Activated naive CD8-positive, alpha-beta T cell (primary cell): ENCODE data around the gene TMEM145.

Experiments
- H3K27ac Mint-ChIP-seq: one replicate; pipeline ENCODE4 v1.8.0; 2021; ENCODE audit warnings: mixed read lengths
- H3K27me3 Mint-ChIP-seq: one replicate; pipeline ENCODE4 v1.8.0; 2021; ENCODE audit warnings: mixed read lengths
- H3K36me3 Mint-ChIP-seq: one replicate; pipeline ENCODE4 v1.8.0; 2021; ENCODE audit warnings: mixed read lengths
- H3K4me1 Mint-ChIP-seq: one replicate; pipeline ENCODE4 v1.8.0; 2021; ENCODE audit warnings: low read depth, mixed read lengths
- H3K4me3 Mint-ChIP-seq: one replicate; pipeline ENCODE4 v1.8.0; 2021; ENCODE audit warnings: mild to moderate bottlenecking, mixed read lengths
- H3K9me3 Mint-ChIP-seq: one replicate; pipeline ENCODE4 v1.8.0; 2021; ENCODE audit warnings: low read depth, mixed read lengths

The TMEM145 gene

DNA sequence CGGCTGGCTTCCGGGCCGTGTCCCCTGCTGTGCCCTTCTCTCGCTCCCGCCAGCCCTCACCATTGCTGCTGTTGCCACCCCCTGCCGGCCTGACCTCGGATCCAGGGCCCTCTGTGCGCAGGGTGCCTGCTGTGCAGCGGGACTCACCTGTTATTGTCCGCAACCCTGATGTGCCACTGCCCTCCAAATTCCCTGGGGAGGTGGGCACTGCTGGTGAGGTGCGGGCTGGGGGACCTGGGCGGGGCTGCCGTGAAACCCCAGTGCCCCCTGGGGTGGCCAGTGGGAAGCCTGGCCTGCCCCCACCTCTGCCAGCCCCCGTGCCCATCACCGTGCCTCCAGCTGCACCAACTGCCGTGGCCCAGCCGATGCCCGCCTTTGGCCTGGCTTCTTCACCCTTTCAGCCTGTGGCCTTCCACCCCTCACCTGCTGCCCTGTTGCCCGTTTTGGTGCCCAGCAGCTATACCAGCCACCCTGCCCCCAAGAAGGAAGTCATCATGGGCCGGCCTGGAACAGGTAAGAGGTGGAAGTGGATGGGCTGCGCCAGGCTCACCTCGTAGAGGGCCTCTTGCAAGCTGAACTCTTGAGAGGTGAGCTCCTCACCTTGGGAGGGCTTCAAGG, 38.9 kb upstream of the TMEM145 start:
- peaks cover 57% of the 10 kb centered on the region for H3K4me1 Mint-ChIP-seq
- no peak overlapping the region for H3K27ac Mint-ChIP-seq
- H3K4me3 Mint-ChIP-seq, result no peak overlapping the region
- H3K27me3 Mint-ChIP-seq, result no peaks in the 10 kb centered on the region
- peaks cover 4% of the 10 kb centered on the region for H3K36me3 Mint-ChIP-seq
- H3K9me3 Mint-ChIP-seq, result no peaks in the 10 kb centered on the region

DNA sequence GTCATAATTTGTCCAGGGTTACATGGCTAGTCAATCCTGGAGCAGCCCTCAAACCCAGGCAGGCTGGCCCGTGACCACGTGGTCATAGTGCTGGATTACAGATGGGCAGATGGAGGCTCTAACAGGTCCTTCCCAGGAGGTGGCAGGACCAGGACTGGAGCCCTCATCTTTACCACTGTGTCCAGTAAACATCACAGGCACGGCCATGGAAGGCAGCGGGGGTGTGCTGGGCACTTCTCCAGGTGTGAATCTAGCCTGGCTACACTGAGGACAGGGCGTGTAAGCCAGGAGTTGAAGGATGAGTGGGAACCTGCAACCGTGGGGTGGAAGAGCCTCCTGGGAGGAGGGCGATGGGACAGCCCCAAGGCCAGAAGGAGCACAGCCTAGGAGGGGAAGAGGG, 38.0 kb upstream of the TMEM145 start:
- Mint-ChIP-seq H3K27ac (peak overlapping the region; percentile 41), H3K9me3 (no peaks in the 10 kb centered on the region), H3K4me3 (no peak overlapping the region), H3K4me1 (peaks cover 57% of the 10 kb centered on the region), H3K27me3 (no peaks in the 10 kb centered on the region), H3K36me3 (peaks cover 4% of the 10 kb centered on the region)

GRCh38 chr19:42275517-42275916, 37.6 kb upstream of the TMEM145 start:
- no peak overlapping the region for H3K4me3 Mint-ChIP-seq
- peaks cover 55% of the 10 kb centered on the region for H3K4me1 Mint-ChIP-seq

DNA sequence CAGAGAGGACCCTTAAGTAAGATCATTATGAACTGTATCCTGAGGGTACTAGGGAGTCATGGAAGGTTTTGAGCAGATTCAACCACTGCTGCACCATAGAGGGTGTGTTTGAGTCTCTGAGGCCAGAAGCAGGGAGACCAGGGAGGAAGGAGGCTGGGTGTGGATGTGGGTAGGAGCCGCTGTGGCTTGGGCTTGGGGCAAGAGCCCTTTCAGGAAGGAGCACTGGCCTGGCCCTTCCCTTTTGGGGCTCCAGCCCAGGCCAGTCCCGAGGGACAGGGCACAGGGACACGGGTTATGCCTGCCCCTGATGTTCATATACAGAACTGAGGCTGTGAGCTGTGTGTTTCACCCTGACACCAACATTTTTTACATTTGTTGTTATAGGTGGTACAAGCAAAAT, 36.8 kb upstream of the TMEM145 start:
- Mint-ChIP-seq H3K4me1 (peaks cover 49% of the 10 kb centered on the region), H3K36me3 (peaks cover 4% of the 10 kb centered on the region), H3K27me3 (no peaks in the 10 kb centered on the region), H3K9me3 (no peaks in the 10 kb centered on the region), H3K4me3 (peak overlapping the region; percentile 5), H3K27ac (peak overlapping the region; percentile 7)

More at GRCh38 chr19:42275517-42275916, 37.6 kb upstream of the TMEM145 start:
- no peaks in the 10 kb centered on the region for H3K27me3 Mint-ChIP-seq
- peaks cover 4% of the 10 kb centered on the region for H3K36me3 Mint-ChIP-seq
- no peaks in the 10 kb centered on the region for H3K9me3 Mint-ChIP-seq
- H3K27ac Mint-ChIP-seq, result peak overlapping the region; percentile 7

DNA sequence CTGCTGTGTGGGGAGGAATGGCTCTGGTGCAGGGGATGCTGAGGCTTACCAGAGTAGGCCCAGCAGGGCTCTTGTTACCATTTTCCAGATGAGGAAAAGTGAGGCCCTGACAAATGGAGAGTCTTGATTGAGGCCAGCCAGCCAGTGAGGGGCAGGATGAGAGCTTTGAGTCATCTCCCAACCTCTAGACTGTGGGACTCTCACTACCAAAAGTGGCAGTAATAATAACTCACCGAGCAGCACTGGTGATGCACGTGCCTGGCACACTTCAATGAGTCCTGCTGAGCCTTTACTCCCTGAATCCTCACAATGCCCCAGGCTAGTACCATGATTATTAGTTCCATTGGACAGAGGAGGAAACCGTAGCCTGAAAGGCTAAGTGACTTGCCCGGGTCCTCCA, 36.3 kb upstream of the TMEM145 start:
- Mint-ChIP-seq H3K9me3 (no peaks in the 10 kb centered on the region), H3K36me3 (peaks cover 4% of the 10 kb centered on the region), H3K4me3 (no peak overlapping the region), H3K27ac (no peak overlapping the region), H3K27me3 (no peaks in the 10 kb centered on the region), H3K4me1 (peaks cover 49% of the 10 kb centered on the region)

DNA sequence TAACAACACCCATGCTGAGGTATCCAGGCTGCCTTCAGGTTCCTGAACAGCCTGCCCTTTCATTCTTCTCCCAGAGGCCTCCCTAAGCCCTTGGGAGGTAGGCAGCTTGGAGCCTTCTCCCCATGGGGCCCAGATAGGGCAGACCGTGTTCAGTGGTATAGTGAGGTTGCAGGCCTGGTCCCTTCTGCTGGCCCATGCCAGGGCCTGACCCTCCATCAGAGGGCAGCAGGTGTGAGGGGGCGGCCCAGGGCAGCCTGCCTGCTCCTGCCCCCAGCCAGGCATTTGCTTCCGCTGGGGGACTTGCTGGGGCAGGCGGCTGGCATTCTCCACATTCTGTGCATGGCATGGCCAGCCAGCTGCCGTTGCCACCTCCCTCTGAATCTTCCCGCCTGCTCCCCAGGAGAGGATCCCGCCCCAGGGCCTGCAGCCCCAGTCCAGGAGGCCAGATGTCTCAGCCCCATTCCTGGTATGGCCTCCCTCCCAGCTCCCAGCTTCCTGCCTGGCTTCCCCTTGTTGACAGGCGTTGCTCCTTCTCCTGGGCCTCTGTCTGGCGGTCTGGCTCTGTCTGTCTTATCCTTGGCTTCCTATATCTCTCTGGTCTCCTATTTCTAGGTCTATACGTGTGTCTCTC, 35.2 kb upstream of the TMEM145 start:
- no peaks in the 10 kb centered on the region for H3K27me3 Mint-ChIP-seq
- no peaks in the 10 kb centered on the region for H3K9me3 Mint-ChIP-seq
- no peak overlapping the region for H3K4me3 Mint-ChIP-seq
- H3K27ac Mint-ChIP-seq, result no peak overlapping the region
- peaks cover 58% of the 10 kb centered on the region for H3K4me1 Mint-ChIP-seq
- H3K36me3 Mint-ChIP-seq, result peaks cover 4% of the 10 kb centered on the region

- Mint-ChIP-seq H3K27ac (peak overlapping the region; percentile 28), H3K4me1 (peaks cover 56% of the 10 kb centered on the region), H3K4me3 (peak overlapping the region; percentile 90), H3K36me3 (peaks cover 4% of the 10 kb centered on the region), H3K9me3 (no peaks in the 10 kb centered on the region), H3K27me3 (no peaks in the 10 kb centered on the region)
Measured at GRCh38 chr19:42278452-42279154, 34.5 kb upstream of the TMEM145 start.

GRCh38 chr19:42279155-42279901, 33.8 kb upstream of the TMEM145 start:
- Mint-ChIP-seq H3K4me1 (peaks cover 56% of the 10 kb centered on the region), H3K4me3 (peak overlapping the region; percentile 90), H3K27ac (peak overlapping the region; percentile 89), H3K36me3 (peaks cover 4% of the 10 kb centered on the region), H3K27me3 (no peaks in the 10 kb centered on the region), H3K9me3 (no peaks in the 10 kb centered on the region)

- Mint-ChIP-seq H3K4me3 (peak overlapping the region; percentile 90), H3K36me3 (no peaks in the 10 kb centered on the region), H3K27ac (peak overlapping the region; percentile 89), H3K9me3 (no peaks in the 10 kb centered on the region), H3K27me3 (no peaks in the 10 kb centered on the region), H3K4me1 (peaks cover 54% of the 10 kb centered on the region)
Measured at GRCh38 chr19:42279902-42280814, 33.0 kb upstream of the TMEM145 start.

GRCh38 chr19:42280815-42281145, 32.3 kb upstream of the TMEM145 start:
- H3K4me1 Mint-ChIP-seq, result peaks cover 55% of the 10 kb centered on the region
- no peak overlapping the region for H3K27ac Mint-ChIP-seq
- no peak overlapping the region for H3K4me3 Mint-ChIP-seq
- no peaks in the 10 kb centered on the region for H3K27me3 Mint-ChIP-seq
- H3K9me3 Mint-ChIP-seq, result no peaks in the 10 kb centered on the region
- H3K36me3 Mint-ChIP-seq, result no peaks in the 10 kb centered on the region

DNA sequence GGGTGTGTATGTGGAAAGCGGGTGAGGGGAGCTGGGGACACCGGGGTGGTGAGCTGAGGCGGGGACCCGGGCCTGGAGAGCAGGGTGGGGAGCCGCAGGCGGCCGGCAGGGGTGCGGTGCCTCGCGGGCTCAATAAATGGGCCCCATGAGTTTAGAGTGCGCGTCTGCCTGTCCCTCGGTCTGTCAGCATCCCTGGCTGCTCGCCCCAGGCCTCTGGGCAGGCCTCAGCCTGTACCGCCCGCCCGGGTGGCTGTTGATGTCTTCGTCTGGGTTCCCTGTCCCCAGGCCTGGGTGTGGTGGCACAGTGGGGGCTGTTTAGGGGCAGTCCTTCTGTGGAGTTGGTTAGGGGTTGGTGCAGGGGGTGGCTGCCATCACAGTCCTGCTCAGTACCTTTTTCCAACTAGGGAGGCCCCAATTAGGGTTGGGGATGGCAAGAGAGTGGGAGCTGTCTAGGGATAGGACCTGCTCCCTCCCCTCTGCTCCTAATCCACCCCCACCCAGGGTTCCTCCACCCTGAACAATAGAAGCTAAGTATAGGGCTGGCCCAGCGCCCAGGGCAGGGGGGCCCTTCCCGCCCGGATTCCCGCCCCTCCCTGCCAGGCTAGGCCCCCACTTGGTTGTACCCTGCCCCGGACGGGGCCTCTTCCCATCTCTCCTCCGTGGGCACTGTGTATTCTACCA, 31.8 kb upstream of the TMEM145 start:
- H3K4me3 Mint-ChIP-seq, result peak overlapping the region; percentile 77
- no peaks in the 10 kb centered on the region for H3K9me3 Mint-ChIP-seq
- H3K4me1 Mint-ChIP-seq, result peaks cover 55% of the 10 kb centered on the region
- H3K36me3 Mint-ChIP-seq, result no peaks in the 10 kb centered on the region
- H3K27ac Mint-ChIP-seq, result peak overlapping the region; percentile 88
- H3K27me3 Mint-ChIP-seq, result no peaks in the 10 kb centered on the region

GRCh38 chr19:42281827-42282762, 31.0 kb upstream of the TMEM145 start:
- H3K4me3 Mint-ChIP-seq, result peak overlapping the region; percentile 77
- H3K27ac Mint-ChIP-seq, result peak overlapping the region; percentile 88
- no peaks in the 10 kb centered on the region for H3K27me3 Mint-ChIP-seq
- H3K4me1 Mint-ChIP-seq, result peaks cover 49% of the 10 kb centered on the region
- no peaks in the 10 kb centered on the region for H3K9me3 Mint-ChIP-seq
- no peaks in the 10 kb centered on the region for H3K36me3 Mint-ChIP-seq

DNA sequence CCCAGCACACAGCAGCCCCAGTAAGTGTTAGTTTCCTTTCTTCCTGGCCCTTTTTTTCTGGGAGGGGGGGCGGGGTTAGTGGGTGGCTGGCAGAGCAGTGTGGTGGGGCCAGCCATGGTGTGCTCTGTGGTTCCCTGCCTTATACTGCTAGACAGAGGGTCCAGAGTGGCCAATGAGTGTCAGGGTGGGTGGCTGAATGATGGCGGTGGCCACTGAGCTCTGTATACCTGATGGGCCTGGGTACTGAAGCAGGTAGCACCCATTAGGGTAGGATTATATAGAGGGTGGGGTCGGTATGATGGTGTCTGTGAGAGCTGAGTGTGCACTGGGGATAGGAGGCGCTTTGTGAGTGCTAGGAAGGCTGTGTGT, 30.3 kb upstream of the TMEM145 start:
- Mint-ChIP-seq H3K9me3 (no peaks in the 10 kb centered on the region), H3K36me3 (no peaks in the 10 kb centered on the region), H3K27me3 (no peaks in the 10 kb centered on the region), H3K4me1 (peaks cover 47% of the 10 kb centered on the region), H3K27ac (no peak overlapping the region), H3K4me3 (peak overlapping the region; percentile 77)
